Endodermal cell (in vitro differentiated cells): Measurements from ENCODE around the gene AGK. TPM values are rescaled to one million over a fixed set of nuclear protein-coding genes. Genes with fewer than 3 reads are reported as not detected.

Source experiments
- DNase-seq: peaks from one replicate; pipeline ENCODE4 v3.0.0-alpha.2; 2017
- H3K27ac ChIP-seq: 2 replicates; pipeline ENCODE4 v1.5.1; 2013; ENCODE audit warnings: mild to moderate bottlenecking, low read depth, low read length, moderate library complexity
- H3K27me3 ChIP-seq: 2 replicates; pipeline ENCODE4 v1.6.1; 2013; ENCODE audit warnings: mild to moderate bottlenecking, low read length, moderate library complexity; ENCODE audit not compliant: insufficient read depth, control insufficient read depth, poor library complexity, severe bottlenecking
- H3K36me3 ChIP-seq: 2 replicates; pipeline ENCODE4 v1.7.0; 2013; ENCODE audit warnings: mild to moderate bottlenecking, low read length, moderate library complexity; ENCODE audit not compliant: control insufficient read depth, insufficient read depth
- H3K4me1 ChIP-seq: one replicate; pipeline ENCODE4 v1.7.0; 2013; ENCODE audit warnings: low read length; ENCODE audit not compliant: control insufficient read depth, insufficient read depth
- H3K4me3 ChIP-seq: 2 replicates; pipeline ENCODE4 v1.5.1; 2013; ENCODE audit warnings: mild to moderate bottlenecking, low read length, moderate library complexity
- H3K9ac ChIP-seq: 2 replicates; pipeline ENCODE4 v1.6.1; 2013; ENCODE audit warnings: mild to moderate bottlenecking, low read length, moderate library complexity; ENCODE audit not compliant: poor library complexity, severe bottlenecking; ENCODE audit errors: extremely low read depth
- H3K9me3 ChIP-seq: 2 replicates; pipeline ENCODE4 v1.6.1; 2013; ENCODE audit warnings: mild to moderate bottlenecking, low read length, moderate library complexity; ENCODE audit not compliant: control insufficient read depth
- H3K27ac Mint-ChIP-seq: 2 replicates; pipeline ENCODE4 v1.8.0; 2020; ENCODE audit warnings: mixed read lengths
- H3K27me3 Mint-ChIP-seq: 2 replicates; pipeline ENCODE4 v1.8.0; 2021; ENCODE audit warnings: mild to moderate bottlenecking, mixed read lengths; ENCODE audit not compliant: insufficient read depth
- H3K36me3 Mint-ChIP-seq: 2 replicates; pipeline ENCODE4 v1.8.0; 2020; ENCODE audit warnings: low read depth, mixed read lengths
- H3K4me1 Mint-ChIP-seq: 2 replicates; pipeline ENCODE4 v1.8.0; 2020; ENCODE audit warnings: mixed read lengths
- H3K4me3 Mint-ChIP-seq: 2 replicates; pipeline ENCODE4 v1.8.0; 2020; ENCODE audit warnings: mild to moderate bottlenecking, moderate library complexity, mixed read lengths
- H3K9me3 Mint-ChIP-seq: 2 replicates; pipeline ENCODE4 v1.8.0; 2020; ENCODE audit warnings: mild to moderate bottlenecking, mixed read lengths
- WGBS, 2 experiments: methylation state at CpG; one replicate each; pipeline versions ENCODE4 v1.1.5 to v1.1.7; 2013; ENCODE audit warnings: missing lambda C conversion rate in 2 of 2, mixed read lengths in 1 of 2; ENCODE audit not compliant: insufficient coverage in 1 of 2, insufficient read length in 1 of 2; 5-methylcytosine and 5-hydroxymethylcytosine counted together
- long read RNA-seq, 4 experiments: library from polyadenylated mRNA in 2 of 4; library from RNA in 1 of 4; library from capped mRNA in 1 of 4; stranded (forward) in 3 of 4; unstranded in 1 of 4; transcript quantifications; one replicate each; pipeline ENCODE4 v2.0.0, GENCODE V29; 2020 to 2021; ENCODE audit warnings: inconsistent platforms in 1 of 4
- polyA plus RNA-seq, 2 experiments: library from polyadenylated mRNA; stranded (reverse); fragments of 50-300 nt; gene quantifications; one replicate each; pipeline ENCODE4 v1.2.3, GENCODE V29; 2013
- total RNA-seq, 2 donors: library from RNA; stranded (reverse); fragmentation: NEBNext Ultra II Directional in 1 of 2; extraction: Animal tissue kit (Norgen Biotek cat#: 25700) in 1 of 2; gene quantifications; 2 replicates in 1 of 2; 3 replicates in 1 of 2; pipeline ENCODE4 v1.2.1, GENCODE V29; 2021
- TF ChIP-seq, protein P1 (sequence below): fragments of 200-600 bp; sonication (generic); conservative IDR thresholded peaks from 2 replicates; pipeline ENCODE4 v1.5.0; 2021; ENCODE audit warnings: antibody characterized with exemption, mild to moderate bottlenecking

AGK gene, protein sequence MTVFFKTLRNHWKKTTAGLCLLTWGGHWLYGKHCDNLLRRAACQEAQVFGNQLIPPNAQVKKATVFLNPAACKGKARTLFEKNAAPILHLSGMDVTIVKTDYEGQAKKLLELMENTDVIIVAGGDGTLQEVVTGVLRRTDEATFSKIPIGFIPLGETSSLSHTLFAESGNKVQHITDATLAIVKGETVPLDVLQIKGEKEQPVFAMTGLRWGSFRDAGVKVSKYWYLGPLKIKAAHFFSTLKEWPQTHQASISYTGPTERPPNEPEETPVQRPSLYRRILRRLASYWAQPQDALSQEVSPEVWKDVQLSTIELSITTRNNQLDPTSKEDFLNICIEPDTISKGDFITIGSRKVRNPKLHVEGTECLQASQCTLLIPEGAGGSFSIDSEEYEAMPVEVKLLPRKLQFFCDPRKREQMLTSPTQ
- 10 to 100 TPM; 30.2 to 41.7 TPM for total RNA-seq
- 36.3 TPM for polyA plus RNA-seq (2013, experiment 1 of 2)
- polyA plus RNA-seq (2013, experiment 2 of 2) = 30.4 TPM
- long read RNA-seq, experiment 1, partial matches to known transcripts = 7 of 11 reads
- long read RNA-seq, experiment 1, other reads (novel, unspliced or antisense) = 4 of 11 reads
- long read RNA-seq, experiment 2, transcript AGK-201 (16 exons, 3,849 nt) = major isoform, 32 of 82 reads
- long read RNA-seq, experiment 2, partial matches to known transcripts = 43 of 82 reads
- long read RNA-seq, experiment 2, other reads (novel, unspliced or antisense) = 7 of 82 reads
- long read RNA-seq, experiment 3, transcript AGK-201 (16 exons, 3,849 nt) = major isoform, 25 of 83 reads
- long read RNA-seq, experiment 3, partial matches to known transcripts = 44 of 83 reads
- long read RNA-seq, experiment 3, other reads (novel, unspliced or antisense) = 8 of 83 reads
- long read RNA-seq, experiment 4, transcript AGK-201 (16 exons, 3,849 nt) = major isoform, 8 of 25 reads
- long read RNA-seq, experiment 4, partial matches to known transcripts = 11 of 25 reads
- long read RNA-seq, experiment 4, other reads (novel, unspliced or antisense) = 4 of 25 reads

- TF ChIP-seq, protein P1, sequence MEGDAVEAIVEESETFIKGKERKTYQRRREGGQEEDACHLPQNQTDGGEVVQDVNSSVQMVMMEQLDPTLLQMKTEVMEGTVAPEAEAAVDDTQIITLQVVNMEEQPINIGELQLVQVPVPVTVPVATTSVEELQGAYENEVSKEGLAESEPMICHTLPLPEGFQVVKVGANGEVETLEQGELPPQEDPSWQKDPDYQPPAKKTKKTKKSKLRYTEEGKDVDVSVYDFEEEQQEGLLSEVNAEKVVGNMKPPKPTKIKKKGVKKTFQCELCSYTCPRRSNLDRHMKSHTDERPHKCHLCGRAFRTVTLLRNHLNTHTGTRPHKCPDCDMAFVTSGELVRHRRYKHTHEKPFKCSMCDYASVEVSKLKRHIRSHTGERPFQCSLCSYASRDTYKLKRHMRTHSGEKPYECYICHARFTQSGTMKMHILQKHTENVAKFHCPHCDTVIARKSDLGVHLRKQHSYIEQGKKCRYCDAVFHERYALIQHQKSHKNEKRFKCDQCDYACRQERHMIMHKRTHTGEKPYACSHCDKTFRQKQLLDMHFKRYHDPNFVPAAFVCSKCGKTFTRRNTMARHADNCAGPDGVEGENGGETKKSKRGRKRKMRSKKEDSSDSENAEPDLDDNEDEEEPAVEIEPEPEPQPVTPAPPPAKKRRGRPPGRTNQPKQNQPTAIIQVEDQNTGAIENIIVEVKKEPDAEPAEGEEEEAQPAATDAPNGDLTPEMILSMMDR = no peak
- WGBS, 2 experiments = 1% methylated on average over 31 to 66 of the region's 66 CpGs
- H3K9me3 Mint-ChIP-seq = no peaks in the 10 kb centered on the region
- peaks cover 11% of the 10 kb centered on the region for H3K36me3 Mint-ChIP-seq
- H3K27me3 ChIP-seq = no peaks in the 10 kb centered on the region
- peak within 1 kb of the TSS; percentile 65 for H3K27ac Mint-ChIP-seq
- no peaks in the 10 kb centered on the region for H3K4me1 ChIP-seq
- H3K4me3 ChIP-seq = peak within 1 kb of the TSS; percentile 90
- no peak within 1 kb of the TSS for H3K27ac ChIP-seq
- H3K27me3 Mint-ChIP-seq = no peaks in the 10 kb centered on the region
- H3K36me3 ChIP-seq = peaks cover 17% of the 10 kb centered on the region
- H3K9ac ChIP-seq = peak within 1 kb of the TSS; percentile 12
- peaks cover 15% of the 10 kb centered on the region for H3K4me1 Mint-ChIP-seq
- peak; percentile 91 for DNase-seq
- H3K9me3 ChIP-seq = no peaks in the 10 kb centered on the region
- H3K4me3 Mint-ChIP-seq = peak within 1 kb of the TSS; percentile 68
Measured at GRCh38 chr7:141551094-141551781, at the start of gene AGK. TSS of gene AGK (plus strand) at chr7:141551410. CDS start at chr7:141555467, 4,057 bp downstream.

DNA sequence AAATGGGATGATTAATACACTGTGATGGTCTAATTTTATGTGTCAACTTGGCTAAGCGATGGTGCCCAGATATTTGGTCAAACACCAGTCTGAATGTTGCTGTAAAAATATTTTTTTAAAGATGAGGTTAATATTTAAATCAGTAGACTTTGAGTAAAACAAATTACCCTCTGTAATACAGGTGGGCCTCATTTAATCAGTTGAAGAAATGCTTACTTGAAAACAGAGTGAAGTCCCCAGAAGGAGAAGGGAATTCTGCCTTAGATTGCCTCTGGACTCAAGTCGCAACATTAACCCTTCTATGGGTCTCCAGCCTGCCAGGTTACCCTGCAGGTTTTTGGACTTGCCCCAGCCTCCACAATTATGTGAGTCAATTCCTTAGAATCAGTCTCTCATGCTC is 49.8 kb upstream of the AGK start:
- no peak overlapping the region for H3K4me3 ChIP-seq
- WGBS, 2 experiments = 89% methylated on average over 2 of the region's 2 CpGs; no CpG with 5 or more reads in 1 of the 2 experiments
- no peak overlapping the region for H3K27ac Mint-ChIP-seq
- no peaks in the 10 kb centered on the region for H3K9me3 Mint-ChIP-seq
- no peak overlapping the region for H3K27ac ChIP-seq
- DNase-seq = no peak
- no peaks in the 10 kb centered on the region for H3K36me3 ChIP-seq
- H3K4me1 ChIP-seq = no peaks in the 10 kb centered on the region
- H3K9ac ChIP-seq = no peak overlapping the region
- H3K27me3 ChIP-seq = no peaks in the 10 kb centered on the region
- H3K4me3 Mint-ChIP-seq = no peak overlapping the region
- no peaks in the 10 kb centered on the region for H3K4me1 Mint-ChIP-seq
- peaks cover 7% of the 10 kb centered on the region for H3K27me3 Mint-ChIP-seq
- H3K9me3 ChIP-seq = no peaks in the 10 kb centered on the region
- TF ChIP-seq, protein P1 = no peak
- H3K36me3 Mint-ChIP-seq = no peaks in the 10 kb centered on the region

DNA sequence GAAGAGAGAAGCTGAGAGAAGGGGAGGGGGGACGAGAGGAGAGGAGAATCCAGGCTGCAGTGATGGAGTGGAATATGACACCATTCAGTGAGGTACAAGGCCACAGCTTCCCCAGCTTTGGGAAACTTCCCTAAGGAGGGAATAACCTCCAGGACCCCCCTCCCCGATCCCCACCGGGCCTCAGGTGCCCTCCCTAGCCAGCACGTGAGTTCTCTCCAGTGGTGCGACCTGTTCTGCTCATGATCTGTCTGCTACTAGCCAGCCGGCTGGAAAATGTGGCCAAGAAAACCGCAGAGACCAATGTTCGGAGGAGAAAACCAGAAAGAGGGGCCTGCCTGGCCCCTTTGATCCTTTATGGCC is 39.9 kb upstream of the AGK start:
- peaks cover 3% of the 10 kb centered on the region for H3K36me3 Mint-ChIP-seq
- H3K27me3 ChIP-seq = peaks cover 17% of the 10 kb centered on the region
- H3K9me3 Mint-ChIP-seq = peaks cover 3% of the 10 kb centered on the region
- H3K4me1 ChIP-seq = no peaks in the 10 kb centered on the region
- DNase-seq = no peak
- H3K4me1 Mint-ChIP-seq = peaks cover 7% of the 10 kb centered on the region
- no peak overlapping the region for H3K9ac ChIP-seq
- peak overlapping the region; percentile 60 for H3K4me3 Mint-ChIP-seq
- no peaks in the 10 kb centered on the region for H3K36me3 ChIP-seq
- H3K27me3 Mint-ChIP-seq = peaks cover 29% of the 10 kb centered on the region
- TF ChIP-seq, protein P1 = no peak
- H3K9me3 ChIP-seq = no peaks in the 10 kb centered on the region
- no peak overlapping the region for H3K4me3 ChIP-seq
- H3K27ac Mint-ChIP-seq = peak overlapping the region; percentile 36
- H3K27ac ChIP-seq = no peak overlapping the region
- WGBS, 2 experiments = 53 to 62% methylated on average over 5 to 7 of the region's 8 CpGs
